GM19468 (cell line): ENCODE data around the gene ICAM5.
"Not testable (repeated sequence)": the region's sequence is repeated elsewhere in the genome, so short reads cannot be mapped to it uniquely, and the experiment has no call there.

ENCODE experiments used
- ATAC-seq: cut with Tn5 transposase; IDR thresholded peaks from one replicate; pipeline ENCODE4 v1.9.1; 2021; ENCODE audit warnings: mild to moderate bottlenecking, moderate library complexity, moderate number of reproducible peaks; ENCODE audit not compliant: unreplicated experiment; ENCODE audit errors: extremely low read depth

The ICAM5 gene

DNA sequence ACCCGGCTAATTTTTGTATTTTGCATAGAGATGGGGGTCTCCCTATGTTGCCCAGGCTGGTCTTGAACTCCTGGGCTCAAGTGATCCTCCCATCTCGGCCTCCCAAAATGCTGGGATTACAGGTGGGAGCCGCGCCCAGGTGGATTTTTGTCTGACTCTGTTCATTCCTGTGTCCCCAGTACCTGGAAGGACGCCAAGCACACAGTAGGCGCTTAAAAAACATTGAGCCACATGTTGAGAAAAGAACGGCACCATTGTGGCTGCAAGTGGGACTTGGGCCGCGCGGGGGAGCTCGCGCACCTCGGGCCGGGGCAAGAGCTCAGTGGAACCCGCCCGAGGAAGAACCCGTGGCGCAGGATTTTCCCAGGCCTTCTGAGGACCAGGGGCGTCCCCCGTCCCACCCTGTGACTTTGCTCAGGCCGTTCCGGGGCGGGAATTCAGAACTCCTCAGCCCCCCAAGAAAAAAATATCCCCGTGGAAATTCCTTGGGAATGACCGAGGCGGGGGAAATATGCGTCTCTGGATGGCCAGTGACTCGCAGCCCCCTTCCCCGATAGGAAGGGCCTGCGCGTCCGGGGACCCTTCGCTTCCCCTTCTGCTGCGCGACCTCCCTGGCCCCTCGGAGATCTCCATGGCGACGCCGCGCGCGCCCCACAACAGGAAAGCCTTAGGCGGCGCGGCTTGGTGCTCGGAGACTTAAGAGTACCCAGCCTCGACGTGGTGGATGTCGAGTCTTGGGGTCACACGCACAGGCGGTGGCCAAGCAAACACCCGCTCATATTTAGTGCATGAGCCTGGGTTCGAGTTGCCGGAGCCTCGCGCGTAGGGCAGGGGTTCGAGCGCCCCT is 20.2 kb upstream of the ICAM5 start:
- ATAC-seq = no peak

DNA sequence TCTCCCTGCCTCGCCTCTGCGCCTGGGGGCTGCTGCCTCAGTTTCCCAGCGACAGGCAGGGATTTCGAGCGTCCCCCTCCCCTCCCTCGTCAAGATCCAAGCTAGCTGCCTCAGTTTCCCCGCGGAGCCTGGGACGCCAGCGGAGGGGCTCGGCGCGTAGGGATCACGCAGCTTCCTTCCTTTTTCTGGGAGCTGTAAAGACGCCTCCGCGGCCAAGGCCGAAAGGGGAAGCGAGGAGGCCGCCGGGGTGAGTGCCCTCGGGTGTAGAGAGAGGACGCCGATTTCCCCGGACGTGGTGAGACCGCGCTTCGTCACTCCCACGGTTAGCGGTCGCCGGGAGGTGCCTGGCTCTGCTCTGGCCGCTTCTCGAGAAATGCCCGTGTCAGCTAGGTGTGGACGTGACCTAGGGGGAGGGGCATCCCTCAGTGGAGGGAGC is 19.6 kb upstream of the ICAM5 start:
- ATAC-seq = no peak

DNA sequence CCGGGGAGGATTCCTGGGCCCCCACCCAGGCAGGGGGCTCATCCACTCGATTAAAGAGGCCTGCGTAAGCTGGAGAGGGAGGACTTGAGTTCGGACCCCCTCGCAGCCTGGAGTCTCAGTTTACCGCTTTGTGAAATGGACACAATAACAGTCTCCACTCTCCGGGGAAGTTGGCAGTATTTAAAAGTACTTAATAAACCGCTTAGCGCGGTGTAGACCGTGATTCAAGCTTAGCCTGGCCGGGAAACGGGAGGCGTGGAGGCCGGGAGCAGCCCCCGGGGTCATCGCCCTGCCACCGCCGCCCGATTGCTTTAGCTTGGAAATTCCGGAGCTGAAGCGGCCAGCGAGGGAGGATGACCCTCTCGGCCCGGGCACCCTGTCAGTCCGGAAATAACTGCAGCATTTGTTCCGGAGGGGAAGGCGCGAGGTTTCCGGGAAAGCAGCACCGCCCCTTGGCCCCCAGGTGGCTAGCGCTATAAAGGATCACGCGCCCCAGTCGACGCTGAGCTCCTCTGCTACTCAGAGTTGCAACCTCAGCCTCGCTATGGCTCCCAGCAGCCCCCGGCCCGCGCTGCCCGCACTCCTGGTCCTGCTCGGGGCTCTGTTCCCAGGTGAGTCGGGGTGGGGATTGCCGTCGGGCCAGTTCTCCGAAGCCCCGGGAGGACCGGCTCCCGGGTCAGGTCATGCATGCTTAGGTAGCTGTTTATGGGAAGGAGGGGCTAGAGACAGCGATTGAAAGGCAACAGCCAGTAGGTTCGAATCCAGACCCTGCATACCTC is 18.9 kb upstream of the ICAM5 start, which contains the start of gene ICAM1:
TSS of gene ICAM1 (plus strand) at position 505 of the 779 bp plus-strand sequence. CDS start at position 545, 40 bp downstream.
- ATAC-seq = peak; percentile 25

DNA sequence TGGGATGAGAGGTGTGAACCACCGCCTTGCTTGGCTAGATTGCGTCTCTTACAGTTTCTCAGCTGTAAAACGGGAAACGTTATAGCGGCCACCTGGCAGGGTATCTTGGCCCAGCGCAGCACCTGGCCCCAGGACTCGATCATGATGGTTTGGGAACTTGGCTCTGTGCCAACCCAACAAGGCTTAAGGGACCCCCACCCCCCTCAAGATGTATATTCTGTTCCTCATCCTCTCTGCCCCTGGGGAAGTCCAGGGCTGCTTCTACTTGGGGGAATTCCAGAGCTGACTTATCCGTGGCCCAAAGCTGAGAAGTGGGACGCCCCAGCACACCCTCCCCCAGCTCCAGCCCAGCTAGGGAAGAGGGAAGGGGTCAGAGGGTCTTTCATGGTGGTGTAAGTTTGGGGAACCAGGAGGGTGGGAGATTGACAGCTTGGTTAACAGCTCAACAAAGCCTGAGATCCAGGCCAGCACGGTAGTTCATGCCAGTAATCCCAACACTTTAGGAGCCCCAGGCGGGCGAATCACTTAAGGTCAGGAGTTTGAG is 18.1 kb upstream of the ICAM5 start:
- no peak for ATAC-seq

DNA sequence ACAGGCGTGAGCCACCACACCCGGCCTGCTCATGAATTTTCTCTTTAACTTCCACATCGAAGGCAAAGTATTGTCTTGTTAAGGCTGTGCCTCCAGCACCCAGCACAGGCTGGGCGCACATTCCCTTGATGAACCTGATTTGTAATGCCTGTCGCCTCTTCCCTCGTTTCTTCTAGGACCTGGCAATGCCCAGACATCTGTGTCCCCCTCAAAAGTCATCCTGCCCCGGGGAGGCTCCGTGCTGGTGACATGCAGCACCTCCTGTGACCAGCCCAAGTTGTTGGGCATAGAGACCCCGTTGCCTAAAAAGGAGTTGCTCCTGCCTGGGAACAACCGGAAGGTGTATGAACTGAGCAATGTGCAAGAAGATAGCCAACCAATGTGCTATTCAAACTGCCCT is 15.2 kb upstream of the ICAM5 start:
- ATAC-seq = no peak

DNA sequence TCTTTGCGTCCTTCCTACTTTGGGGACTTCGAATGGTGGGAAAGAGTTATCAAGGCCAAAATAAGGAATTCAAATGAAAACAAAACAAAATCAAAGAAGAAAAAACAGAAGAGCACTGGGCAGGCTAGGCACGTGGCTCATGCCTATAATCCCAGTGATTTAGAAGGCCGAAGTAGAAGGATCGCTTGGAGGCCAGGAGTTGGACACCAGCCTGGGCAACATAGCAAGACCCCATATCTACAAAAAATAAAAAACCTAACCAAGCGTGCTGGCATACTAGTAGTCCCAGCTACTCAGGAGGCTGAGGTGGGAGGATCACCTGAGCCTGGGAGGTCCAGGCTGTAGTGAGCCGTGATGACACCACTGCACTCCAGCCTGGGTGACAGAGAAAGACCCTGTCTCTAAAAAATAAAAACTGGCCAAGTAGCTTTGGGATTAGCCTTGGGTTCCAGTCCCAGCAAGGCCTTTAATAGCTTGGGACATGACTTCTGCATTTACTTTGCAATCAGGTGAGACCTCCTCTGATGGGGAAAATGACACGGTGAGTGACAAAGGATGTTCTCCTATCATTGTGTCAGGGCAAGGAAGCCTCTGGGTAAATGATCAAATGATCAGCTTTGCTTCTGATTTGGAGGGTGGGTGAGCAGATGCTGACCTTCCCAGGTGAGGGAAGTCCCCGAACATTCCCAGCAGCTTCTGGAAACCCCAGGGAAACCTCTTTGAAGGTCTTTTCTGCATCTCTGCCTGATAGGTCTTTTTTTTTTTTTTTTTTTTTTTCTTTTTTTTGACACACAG is 11.8 kb upstream of the ICAM5 start:
- ATAC-seq = no peak

DNA sequence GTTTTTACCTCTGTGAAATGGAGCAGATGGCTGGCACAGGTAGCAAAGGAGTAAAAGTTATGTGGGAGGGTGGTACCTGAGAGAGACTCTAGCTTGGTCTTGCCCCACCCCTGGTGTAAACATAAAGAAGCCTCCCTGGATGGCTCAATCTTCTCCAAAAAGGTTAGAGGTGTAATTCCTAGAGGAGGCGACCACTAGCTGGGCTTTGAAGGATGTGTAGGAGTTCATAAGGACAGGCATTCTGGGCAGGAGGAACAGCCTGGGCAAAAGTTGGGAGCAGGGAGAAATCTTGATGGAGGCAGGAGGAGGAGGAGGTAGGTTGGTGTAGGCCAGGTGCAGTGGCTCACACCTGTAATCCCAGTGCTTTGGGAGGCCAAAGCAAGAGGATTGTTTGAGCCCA is 10.8 kb upstream of the ICAM5 start:
- ATAC-seq = no peak

DNA sequence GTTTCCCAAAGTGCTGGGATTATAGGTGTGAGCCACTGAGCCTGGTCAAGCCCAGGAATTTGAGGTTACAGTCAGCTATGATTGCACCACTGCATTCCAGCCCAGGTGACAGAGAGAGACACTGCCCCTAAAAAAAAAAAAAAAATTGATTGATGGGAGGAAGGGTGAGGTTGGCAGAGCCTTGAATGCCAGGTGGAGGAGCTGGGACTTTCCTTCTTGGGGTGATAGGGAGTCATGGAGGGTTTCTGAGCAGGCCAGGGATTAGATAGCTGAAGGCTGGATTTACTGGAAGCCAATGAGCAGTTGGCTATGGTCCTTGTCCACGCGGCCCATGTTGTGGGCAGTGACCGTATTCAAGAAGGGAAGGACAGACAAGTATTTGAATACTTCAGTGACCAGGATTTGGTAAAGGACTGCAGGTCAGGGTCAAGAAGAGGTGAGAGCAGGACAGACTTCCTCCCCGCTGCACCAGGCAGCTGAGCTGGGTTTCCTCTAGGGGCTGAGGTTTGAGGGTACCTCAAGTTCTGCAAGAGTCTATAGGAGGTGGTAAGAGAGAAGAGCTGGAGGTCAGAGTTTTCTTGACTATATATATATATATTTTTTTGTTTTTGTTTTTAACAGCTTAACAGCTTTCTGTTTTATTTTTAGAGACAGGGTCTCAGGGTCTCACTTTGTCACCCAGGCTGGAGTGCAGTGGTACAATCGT is 9.9 kb upstream of the ICAM5 start:
- ATAC-seq = no peak

DNA sequence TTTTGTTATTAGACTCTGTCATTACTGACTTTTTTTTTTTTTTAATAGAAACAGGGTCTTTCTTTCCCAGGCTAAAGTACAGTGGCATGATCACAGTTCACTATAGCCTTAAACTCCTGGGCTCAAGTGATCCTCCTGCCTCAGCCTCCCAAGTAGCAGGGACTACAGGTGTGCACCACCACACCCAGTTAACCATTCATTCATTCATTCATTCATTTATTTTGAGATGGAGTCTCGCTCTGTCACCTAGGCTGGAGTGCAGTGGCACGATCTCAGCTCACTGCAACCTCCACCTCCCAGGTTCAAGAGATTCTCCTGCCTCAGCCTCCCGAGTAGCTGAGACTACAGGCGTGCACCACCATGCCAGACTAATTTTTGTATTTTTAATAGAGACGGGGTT is 7.7 kb upstream of the ICAM5 start:
- not testable (repeated sequence) for ATAC-seq

DNA sequence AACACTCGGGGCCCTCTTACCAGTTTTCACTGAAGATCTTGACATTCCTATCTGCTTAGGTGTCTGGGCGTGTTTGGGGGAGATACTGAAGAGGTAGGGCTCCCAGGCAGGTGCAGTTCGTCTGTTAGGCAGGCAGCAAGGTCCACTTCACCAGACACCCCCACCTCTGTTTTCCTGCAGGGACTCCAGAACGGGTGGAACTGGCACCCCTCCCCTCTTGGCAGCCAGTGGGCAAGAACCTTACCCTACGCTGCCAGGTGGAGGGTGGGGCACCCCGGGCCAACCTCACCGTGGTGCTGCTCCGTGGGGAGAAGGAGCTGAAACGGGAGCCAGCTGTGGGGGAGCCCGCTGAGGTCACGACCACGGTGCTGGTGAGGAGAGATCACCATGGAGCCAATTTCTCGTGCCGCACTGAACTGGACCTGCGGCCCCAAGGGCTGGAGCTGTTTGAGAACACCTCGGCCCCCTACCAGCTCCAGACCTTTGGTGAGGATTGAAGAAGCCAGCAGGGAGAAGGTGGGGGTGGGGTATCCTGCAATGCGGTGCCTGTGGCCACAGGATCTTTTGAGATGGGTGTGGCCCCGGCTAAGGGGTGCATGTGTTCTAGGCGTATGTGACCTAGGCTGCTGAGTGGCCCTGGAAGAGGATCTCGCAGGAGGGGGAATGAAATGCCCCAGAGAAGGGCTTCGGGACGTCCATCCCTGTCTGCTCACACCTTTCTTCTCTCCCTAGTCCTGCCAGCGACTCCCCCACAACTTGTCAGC is 6.3 kb upstream of the ICAM5 start:
- no peak for ATAC-seq

DNA sequence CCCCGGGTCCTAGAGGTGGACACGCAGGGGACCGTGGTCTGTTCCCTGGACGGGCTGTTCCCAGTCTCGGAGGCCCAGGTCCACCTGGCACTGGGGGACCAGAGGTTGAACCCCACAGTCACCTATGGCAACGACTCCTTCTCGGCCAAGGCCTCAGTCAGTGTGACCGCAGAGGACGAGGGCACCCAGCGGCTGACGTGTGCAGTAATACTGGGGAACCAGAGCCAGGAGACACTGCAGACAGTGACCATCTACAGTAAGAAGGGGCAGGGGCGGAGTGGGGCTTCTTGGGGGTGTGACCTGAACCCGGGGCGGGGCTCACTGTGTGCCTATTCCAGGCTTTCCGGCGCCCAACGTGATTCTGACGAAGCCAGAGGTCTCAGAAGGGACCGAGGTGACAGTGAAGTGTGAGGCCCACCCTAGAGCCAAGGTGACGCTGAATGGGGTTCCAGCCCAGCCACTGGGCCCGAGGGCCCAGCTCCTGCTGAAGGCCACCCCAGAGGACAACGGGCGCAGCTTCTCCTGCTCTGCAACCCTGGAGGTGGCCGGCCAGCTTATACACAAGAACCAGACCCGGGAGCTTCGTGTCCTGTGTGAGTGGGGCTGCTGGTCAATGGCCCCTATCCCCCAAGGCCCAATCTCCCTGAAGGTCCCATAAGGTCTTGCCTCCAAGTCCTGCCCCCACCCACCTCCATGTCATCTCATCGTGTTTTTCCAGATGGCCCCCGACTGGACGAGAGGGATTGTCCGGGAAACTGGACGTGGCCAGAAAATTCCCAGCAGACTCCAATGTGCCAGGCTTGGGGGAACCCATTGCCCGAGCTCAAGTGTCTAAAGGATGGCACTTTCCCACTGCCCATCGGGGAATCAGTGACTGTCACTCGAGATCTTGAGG is 5.4 kb upstream of the ICAM5 start:
- ATAC-seq = no peak

DNA sequence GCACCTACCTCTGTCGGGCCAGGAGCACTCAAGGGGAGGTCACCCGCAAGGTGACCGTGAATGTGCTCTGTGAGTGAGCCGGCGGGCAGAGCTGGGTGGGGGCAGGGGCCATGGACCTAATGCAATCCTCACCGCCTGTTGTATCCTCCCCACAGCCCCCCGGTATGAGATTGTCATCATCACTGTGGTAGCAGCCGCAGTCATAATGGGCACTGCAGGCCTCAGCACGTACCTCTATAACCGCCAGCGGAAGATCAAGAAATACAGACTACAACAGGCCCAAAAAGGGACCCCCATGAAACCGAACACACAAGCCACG is 4.8 kb upstream of the ICAM5 start:
- no peak for ATAC-seq

DNA sequence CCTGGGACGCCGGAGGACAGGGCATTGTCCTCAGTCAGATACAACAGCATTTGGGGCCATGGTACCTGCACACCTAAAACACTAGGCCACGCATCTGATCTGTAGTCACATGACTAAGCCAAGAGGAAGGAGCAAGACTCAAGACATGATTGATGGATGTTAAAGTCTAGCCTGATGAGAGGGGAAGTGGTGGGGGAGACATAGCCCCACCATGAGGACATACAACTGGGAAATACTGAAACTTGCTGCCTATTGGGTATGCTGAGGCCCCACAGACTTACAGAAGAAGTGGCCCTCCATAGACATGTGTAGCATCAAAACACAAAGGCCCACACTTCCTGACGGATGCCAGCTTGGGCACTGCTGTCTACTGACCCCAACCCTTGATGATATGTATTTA is 4.4 kb upstream of the ICAM5 start:
- no peak for ATAC-seq

DNA sequence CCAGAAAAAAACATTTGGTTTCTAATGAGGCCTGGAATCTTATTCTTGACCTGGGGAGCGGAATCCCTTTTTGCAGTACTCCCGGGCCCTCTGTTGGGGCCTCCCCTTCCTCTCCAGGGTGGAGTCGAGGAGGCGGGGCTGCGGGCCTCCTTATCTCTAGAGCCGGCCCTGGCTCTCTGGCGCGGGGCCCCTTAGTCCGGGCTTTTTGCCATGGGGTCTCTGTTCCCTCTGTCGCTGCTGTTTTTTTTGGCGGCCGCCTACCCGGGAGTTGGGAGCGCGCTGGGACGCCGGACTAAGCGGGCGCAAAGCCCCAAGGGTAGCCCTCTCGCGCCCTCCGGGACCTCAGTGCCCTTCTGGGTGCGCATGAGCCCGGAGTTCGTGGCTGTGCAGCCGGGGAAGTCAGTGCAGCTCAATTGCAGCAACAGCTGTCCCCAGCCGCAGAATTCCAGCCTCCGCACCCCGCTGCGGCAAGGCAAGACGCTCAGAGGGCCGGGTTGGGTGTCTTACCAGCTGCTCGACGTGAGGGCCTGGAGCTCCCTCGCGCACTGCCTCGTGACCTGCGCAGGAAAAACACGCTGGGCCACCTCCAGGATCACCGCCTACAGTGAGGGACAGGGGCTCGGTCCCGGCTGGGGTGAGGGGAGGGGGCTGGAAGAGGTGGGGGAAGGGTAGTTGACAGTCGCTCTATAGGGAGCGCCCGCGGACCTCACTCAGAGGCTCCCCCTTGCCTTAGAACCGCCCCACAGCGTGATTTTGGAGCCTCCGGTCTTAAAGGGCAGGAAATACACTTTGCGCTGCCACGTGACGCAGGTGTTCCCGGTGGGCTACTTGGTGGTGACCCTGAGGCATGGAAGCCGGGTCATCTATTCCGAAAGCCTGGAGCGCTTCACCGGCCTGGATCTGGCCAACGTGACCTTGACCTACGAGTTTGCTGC is 2.7 kb upstream of the ICAM5 start, which contains the start of gene ICAM4:
TSS of gene ICAM4 (plus strand) at position 153 of the 935 bp plus-strand sequence. CDS start at position 211, 58 bp downstream.
- no peak for ATAC-seq

DNA sequence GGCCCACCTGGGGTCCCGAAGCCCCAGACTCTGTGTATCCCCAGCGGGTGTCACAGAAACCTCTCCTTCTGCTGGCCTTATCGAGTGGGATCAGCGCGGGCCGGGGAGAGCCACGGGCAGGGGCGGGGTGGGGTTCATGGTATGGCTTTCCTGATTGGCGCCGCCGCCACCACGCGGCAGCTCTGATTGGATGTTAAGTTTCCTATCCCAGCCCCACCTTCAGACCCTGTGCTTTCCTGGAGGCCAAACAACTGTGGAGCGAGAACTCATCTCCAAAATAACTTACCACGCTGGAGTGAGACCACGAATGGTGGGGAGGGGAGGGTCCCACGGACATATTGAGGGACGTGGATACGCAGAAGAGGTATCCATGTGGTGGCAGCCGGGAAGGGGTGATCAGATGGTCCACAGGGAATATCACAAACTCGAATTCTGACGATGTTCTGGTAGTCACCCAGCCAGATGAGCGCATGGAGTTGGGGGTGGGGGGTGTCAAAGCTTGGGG is 1.0 kb upstream of the ICAM5 start:
- ATAC-seq = no peak

DNA sequence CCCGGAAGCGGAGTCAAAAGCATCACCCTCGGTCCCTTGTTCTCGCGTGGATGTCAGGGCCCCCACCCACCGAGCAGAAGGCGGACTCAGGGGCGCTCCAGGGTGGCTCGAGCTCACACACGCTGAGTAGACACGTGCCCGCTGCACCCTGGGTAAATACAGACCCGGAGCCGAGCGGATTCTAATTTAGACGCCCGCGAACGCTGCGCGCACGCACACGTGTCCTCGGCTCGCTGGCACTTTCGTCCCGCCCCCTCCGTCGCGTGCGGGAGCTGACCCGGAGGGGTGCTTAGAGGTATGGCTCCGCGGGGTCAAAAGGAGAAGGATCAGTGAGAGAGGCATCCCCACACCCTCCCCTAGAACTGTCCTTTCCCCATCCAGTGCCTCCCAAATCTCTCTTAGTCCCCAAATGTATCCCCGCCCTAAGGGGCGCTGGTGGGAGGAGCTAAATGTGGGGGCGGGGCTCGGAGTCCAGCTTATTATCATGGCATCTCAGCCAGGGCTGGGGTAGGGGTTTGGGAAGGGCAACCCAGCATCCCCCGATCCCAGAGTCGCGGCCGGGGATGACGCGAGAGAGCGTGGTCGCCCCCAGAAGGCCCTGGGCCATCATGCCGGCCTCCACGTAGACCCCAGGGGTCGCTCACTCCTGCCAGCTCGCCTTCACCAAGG is 451 bp upstream of the ICAM5 start:
- ATAC-seq = no peak
